GM12874 (cell line): Measurements from ENCODE around the gene GCN1.

Source experiments
- TF ChIP-seq, protein P1 (sequence below): IDR thresholded peaks from 2 replicates; pipeline ENCODE4 v1.5.1; 2011; ENCODE audit warnings: low read depth, mild to moderate bottlenecking, control low read depth, low read length, moderate library complexity; ENCODE audit not compliant: insufficient read depth

Gene GCN1

DNA sequence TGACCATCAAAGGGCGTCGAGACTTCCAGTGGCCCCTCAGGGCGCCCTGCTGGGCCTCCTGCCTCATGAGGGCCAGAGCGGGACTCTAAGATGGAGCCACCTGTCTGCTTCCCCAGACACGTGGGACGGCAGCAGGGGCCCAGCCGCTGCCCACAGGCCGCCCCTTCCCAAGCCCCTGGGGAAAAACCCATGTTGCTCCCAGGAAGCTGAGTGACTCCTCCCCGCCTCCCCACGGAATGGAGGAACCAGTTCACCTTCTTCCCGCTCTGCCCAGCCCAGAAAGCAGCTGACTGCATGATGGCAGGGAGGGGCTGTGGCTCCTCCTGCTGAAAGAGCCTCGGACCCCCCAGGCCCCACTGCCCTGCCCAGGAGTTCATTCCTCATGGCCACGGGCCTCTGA, 92.9 kb downstream of the GCN1 start:
- TF ChIP-seq, protein P1, sequence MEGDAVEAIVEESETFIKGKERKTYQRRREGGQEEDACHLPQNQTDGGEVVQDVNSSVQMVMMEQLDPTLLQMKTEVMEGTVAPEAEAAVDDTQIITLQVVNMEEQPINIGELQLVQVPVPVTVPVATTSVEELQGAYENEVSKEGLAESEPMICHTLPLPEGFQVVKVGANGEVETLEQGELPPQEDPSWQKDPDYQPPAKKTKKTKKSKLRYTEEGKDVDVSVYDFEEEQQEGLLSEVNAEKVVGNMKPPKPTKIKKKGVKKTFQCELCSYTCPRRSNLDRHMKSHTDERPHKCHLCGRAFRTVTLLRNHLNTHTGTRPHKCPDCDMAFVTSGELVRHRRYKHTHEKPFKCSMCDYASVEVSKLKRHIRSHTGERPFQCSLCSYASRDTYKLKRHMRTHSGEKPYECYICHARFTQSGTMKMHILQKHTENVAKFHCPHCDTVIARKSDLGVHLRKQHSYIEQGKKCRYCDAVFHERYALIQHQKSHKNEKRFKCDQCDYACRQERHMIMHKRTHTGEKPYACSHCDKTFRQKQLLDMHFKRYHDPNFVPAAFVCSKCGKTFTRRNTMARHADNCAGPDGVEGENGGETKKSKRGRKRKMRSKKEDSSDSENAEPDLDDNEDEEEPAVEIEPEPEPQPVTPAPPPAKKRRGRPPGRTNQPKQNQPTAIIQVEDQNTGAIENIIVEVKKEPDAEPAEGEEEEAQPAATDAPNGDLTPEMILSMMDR, result no peak

DNA sequence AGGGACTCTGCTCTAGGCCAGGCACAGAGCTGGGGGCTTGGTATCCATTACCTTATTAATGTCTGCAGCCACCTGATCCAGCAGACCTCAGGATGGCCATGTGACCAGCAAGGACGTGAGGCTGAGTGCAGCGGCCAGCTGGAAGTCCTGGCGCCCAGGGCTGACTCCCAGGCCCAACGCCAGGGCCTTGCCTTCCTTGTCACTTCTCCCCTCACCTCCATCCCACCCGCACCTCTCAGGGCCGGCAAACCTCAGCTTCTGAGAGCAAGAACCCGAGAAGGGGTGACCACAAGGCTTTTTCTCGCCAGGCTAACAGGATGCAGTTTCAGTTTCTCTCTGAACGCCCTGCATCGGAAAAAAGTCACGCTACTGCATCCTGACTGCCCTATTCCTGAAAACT, 93.3 kb downstream of the GCN1 start:
- TF ChIP-seq, protein P1, result no peak

DNA sequence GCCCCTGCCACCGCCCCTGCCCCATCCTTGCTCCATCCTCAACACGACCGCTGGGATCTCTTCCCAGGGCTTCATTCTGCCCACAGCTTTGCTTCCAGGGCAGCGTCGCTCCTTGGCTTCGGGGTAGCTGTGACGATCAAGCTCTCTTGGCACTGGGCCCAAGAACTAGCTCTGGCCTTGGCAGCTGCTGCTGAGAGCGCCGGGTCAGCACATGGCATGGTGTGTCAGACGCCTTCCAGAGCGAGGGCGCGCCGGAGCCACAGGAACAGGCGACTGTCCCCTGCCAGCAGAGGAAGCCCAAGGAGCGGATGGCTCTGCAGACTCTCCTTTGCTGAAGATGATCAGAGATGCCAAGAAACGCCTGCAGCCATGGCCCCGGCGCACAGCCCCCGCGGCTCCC, 93.9 kb downstream of the GCN1 start:
- TF ChIP-seq, protein P1, result no peak

DNA sequence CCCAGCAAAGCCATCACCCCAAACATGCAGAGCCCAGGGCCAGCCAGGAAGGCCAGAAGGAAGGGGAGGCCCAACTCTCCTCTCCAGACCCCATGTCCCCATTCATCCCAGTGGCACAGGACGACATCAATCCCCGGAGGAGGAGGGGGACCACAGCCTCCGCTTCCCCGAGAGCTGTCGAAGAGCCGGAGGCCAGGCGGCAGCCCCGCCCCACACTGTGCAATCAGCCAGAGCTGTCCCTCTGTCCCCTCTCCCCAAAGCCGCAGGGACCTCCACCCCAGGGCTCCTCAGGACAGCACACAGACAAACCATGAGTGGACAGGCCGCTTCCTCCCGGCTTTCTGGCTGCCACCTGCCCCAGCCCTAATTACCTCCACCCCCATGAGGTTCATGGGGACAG, 94.8 kb downstream of the GCN1 start:
- TF ChIP-seq, protein P1, result no peak

DNA sequence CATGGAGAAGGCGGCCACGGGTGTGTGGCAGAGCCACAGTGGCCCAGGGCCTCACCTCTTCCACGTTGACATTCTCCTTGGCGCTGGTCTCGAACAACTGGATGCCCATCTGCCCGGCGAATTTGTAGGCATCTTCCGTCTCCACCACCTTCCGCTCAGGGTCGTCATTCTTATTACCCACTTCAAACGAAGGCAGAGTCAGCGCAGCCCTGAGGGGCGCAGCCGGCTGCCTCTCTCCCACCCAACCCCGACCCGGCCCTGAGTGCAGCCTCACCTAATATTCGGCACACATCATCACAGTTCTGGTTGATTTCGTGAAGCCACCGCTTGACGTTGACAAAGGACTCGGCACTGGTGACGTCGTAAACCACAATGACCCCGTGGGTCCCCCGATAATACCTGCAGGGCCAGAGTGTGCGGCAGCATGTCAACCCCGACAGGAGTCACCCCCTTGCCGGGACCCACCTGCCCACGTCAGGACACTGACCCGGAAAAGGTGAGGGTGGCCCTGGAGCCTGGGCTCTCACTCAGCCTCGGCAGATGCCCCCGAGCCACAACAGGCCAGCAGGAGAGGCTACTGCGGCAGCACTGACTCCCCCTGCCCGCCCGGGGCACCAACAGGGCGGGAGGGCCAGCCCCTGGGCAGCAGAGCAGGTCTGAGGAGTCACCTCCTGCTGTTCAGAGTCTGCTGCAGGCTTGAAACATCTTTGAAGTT, 95.6 kb downstream of the GCN1 start:
- TF ChIP-seq, protein P1, result no peak

DNA sequence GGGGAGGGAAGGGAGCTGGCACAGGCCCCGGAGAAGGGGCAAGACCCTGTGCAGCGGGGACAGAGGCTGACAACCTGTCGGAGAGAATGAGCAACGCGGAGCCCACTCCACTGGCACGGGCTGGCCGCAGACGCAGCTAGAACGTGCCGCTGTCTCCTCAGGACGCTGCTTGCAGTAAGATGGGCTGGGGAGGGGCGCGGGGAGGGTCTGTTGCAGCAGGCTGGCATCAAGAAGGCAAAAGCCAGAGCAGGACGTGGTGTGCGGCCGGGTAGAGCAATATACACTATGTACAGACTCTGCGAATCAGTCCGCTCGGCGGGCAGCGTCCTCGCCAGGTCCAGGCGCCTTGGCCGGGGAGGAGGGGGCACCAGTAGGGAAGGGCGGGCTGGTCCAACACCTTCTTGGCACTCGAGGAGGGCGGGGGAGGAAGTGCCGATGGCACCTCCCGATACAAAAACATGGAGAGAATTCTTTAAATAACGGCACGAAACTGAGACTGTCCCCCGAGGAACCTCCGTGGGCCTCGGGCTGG, 97.8 kb downstream of the GCN1 start:
- TF ChIP-seq, protein P1, result no peak

DNA sequence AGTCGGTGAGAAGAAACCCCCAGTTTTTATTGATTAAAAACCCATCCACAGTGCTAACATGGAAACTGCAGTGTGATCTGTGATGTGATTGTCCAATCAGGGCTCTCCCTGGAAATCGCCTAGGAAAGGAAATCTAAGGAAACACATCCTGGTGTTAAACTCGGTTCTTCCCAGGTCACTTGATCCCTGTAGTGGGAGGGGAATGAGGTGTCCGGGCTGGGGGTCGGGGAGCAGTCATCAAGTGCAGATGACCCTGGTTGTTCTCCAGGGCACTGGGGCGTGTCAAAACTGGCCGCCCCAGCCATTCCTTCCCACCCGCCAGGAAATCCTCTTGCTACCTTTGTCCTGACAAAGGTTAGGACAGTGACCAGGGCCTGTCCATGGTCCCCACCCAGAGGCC, 98.8 kb downstream of the GCN1 start:
- TF ChIP-seq, protein P1, result no peak

DNA sequence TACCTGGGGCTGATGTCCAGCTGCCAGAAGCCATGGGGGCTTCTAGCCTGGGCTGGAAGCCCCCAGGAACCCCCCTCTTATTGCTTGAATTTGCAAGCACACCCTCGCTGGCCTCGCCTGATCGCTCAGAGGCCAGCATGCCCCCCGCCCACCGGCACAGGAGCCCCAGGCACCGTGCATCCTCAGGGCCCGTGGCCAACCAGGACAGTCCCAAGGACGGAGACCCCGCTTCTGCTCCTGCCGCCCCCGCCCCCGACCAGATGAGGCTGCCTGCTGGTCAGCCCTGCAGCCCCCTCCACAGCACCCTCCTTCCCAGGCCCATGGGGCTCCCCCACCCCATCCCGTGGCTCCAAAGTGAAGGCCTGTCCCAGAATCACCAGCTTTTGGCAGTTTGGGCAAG, 99.2 kb downstream of the GCN1 start:
- TF ChIP-seq, protein P1, result no peak
